Inflammatory macrophage treated with lipopolysaccharide for 1 hour (primary cell): ENCODE results near the gene TMEM185A.
"Not testable (repeated sequence)": the region's sequence is repeated elsewhere in the genome, so short reads cannot be mapped to it uniquely, and the experiment has no call there.

ENCODE experiments used
- DNase-seq, 2 donors: peaks; one replicate each; pipeline ENCODE4 v3.0.0-alpha.2; 2020 to 2022

Gene TMEM185A

DNA sequence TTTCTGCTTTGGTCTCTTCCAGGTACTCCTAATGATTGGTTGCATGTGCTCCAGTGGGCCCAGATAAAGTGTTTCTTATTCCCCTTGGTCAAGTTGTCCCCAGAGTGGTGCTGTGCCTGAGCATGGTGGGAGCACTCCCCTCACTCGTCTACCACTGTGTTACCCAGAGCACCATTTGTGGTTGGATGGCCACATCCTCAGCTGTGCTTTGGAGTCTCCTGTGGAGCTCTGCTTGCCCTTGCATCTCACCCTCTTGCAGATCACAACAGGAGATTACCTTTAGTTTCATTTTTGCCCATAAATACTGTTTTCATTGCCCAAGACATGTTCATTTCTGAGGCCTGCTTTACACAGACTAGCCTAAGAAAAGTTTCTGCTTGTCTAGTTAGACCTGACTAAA lies 81.1 kb downstream of the TMEM185A start:
- DNase-seq = not testable (repeated sequence)

DNA sequence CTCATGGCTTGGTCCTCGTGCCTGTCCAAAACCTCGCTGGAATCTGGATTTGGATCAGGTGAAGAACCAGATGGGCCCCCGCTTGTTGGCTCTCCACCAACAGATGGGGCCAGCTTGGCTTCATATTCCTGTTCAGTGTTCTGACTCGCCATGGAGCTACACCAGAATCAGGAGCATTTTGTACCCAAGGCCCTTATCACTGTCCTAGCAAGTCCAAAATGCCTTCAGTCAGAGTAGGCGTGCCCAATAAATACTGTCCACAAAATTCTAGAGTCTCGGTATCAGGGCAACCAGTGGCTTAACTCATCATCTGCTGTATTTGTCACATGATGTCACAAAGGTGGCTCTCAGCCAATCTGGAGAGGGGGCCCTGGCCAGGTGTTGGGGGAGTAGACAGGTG lies 81.9 kb downstream of the TMEM185A start, which contains the start of gene HSFX3:
Gene HSFX3, minus strand, starts transcription at position 224 of the 400 bp plus-strand sequence. Its CDS starts 72 bp downstream, at position 152.
- DNase-seq = not testable (repeated sequence)

DNA sequence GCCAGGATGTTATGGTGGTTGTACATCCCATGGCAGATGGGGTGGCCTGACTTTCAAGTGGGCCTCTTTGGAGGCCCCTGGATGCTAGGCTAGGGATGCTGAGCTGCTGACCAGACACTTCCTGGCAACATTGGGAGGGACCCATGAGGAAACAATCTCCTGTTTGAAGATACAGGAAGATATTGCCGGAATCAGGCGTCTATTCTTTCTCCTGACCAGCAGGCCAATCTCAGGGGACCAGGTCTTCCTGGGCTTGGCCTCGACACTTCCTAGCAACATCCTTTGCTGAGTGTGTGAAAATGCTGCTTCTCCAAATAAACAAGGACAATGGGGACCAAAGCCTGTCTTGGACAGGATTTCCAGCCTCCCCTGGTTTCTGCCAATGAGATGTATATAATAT lies 83.8 kb downstream of the TMEM185A start:
- not testable (repeated sequence) for DNase-seq

DNA sequence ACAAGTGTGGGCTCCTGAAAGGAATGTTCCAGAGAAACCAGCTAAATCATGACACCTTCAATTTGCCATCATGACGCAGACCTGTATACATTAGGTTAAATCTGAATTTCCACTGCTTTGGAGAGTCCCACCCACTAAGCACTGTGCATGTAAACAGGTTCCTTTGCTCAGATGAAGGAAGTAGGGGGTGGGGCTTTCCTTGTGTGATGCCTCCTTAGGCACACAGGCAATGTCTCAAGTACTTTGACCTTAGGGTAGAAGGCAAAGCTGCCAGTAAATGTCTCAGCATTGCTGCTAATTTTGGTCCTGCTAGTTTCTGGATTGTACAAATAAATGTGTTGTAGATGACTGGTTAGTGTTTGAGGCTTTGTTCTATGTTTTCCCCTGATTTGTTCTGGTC lies 84.6 kb downstream of the TMEM185A start:
- not testable (repeated sequence) for DNase-seq
